GM12878 (cell line): ENCODE results near the gene SLC37A1. TPM values are rescaled to one million over a fixed set of nuclear protein-coding genes. Genes with fewer than 3 reads are reported as not detected.

Experiments
- BHLHE40 ChIP-seq, 2 experiments: fragments of 450-650 bp in 1 of 2; IDR thresholded peaks; 2 replicates each; pipeline ENCODE4 v1.6.1; 2011 to 2017; ENCODE audit warnings: low read depth in 2 of 2, borderline replicate concordance in 1 of 2, improper control_type of control experiment in 1 of 2, low read length in 1 of 2, mild to moderate bottlenecking in 1 of 2
- ELK1 ChIP-seq: IDR thresholded peaks from 2 replicates; pipeline ENCODE4 v1.6.1; 2012; ENCODE audit warnings: low read depth, low read length, improper control_type of control experiment
- EP300 ChIP-seq, 2 experiments: fragments of 150-350 bp in 1 of 2; IDR thresholded peaks; 2 replicates each; pipeline ENCODE4 v1.6.1; 2011 to 2012; ENCODE audit warnings: low read depth in 2 of 2, low read length in 2 of 2, borderline replicate concordance in 1 of 2, improper control_type of control experiment in 1 of 2, inconsistent platforms in 1 of 2; ENCODE audit not compliant: control insufficient read depth in 1 of 2
- GATAD2B ChIP-seq: fragments of 450-650 bp; conservative IDR thresholded peaks from 2 replicates; pipeline ENCODE4 v1.6.1; 2017; ENCODE audit warnings: low read depth, mild to moderate bottlenecking, moderate library complexity
- IKZF1 ChIP-seq: fragments of 450-650 bp; conservative IDR thresholded peaks from 2 replicates; pipeline ENCODE4 v1.6.1; 2017; ENCODE audit warnings: antibody characterized with exemption, mild to moderate bottlenecking
- IRF3 ChIP-seq: fragments of 450-650 bp; IDR thresholded peaks from 2 replicates; pipeline ENCODE4 v1.6.1; 2014; ENCODE audit warnings: mild to moderate bottlenecking
- MTA2 ChIP-seq: fragments of 450-650 bp; IDR thresholded peaks from 2 replicates; pipeline ENCODE4 v1.6.1; 2016; ENCODE audit warnings: low read depth, mild to moderate bottlenecking, moderate library complexity
- MYB ChIP-seq: fragments of 150-350 bp; IDR thresholded peaks from 2 replicates; pipeline ENCODE4 v1.6.1; 2014; ENCODE audit warnings: mild to moderate bottlenecking, low read depth, low read length, borderline replicate concordance
- NR2F1 ChIP-seq: fragments of 450-650 bp; conservative IDR thresholded peaks from 2 replicates; pipeline ENCODE4 v1.6.1; 2017; ENCODE audit warnings: mild to moderate bottlenecking
- RBBP5 ChIP-seq: fragments of 200-600 bp; sonication (generic); conservative IDR thresholded peaks from 2 replicates; pipeline ENCODE4 v1.6.1; 2016
- RELA ChIP-seq: fragments of 450-650 bp; IDR thresholded peaks from 2 replicates; pipeline ENCODE4 v1.8.0; 2014; ENCODE audit warnings: borderline replicate concordance; ENCODE audit not compliant: partially characterized antibody
- RELB ChIP-seq: fragments of 450-650 bp; IDR thresholded peaks from 2 replicates; pipeline ENCODE4 v1.6.1; 2017; ENCODE audit warnings: low read depth, mild to moderate bottlenecking, moderate library complexity
- RFX5 ChIP-seq: IDR thresholded peaks from 2 replicates; pipeline ENCODE4 v1.6.1; 2011; ENCODE audit warnings: low read depth, low read length, improper control_type of control experiment
- SMARCA5 ChIP-seq: fragments of 450-650 bp; IDR thresholded peaks from 2 replicates; pipeline ENCODE4 v1.6.1; 2017; ENCODE audit warnings: mild to moderate bottlenecking
- SRF ChIP-seq, 2 experiments: IDR thresholded peaks; 2 replicates each; pipeline ENCODE4 v1.6.1; 2011; ENCODE audit warnings: low read depth in 2 of 2, low read length in 2 of 2, mild to moderate bottlenecking in 1 of 2, moderate library complexity in 1 of 2
- STAT3 ChIP-seq: IDR thresholded peaks from 2 replicates; pipeline ENCODE4 v1.6.1; 2011; ENCODE audit warnings: low read depth, low read length, improper control_type of control experiment
- TCF7 ChIP-seq: IDR thresholded peaks from 2 replicates; pipeline ENCODE4 v1.6.1; 2014; ENCODE audit warnings: antibody characterized with exemption, borderline replicate concordance
- USF2 ChIP-seq: IDR thresholded peaks from 2 replicates; pipeline ENCODE4 v1.6.1; 2011; ENCODE audit warnings: low read depth, low read length, improper control_type of control experiment, borderline replicate concordance
- YY1 ChIP-seq: IDR thresholded peaks from 2 replicates; pipeline ENCODE4 v1.6.1; 2011; ENCODE audit warnings: low read depth, mild to moderate bottlenecking, low read length
- ZBED1 ChIP-seq: IDR thresholded peaks from 2 replicates; pipeline ENCODE4 v1.6.1; 2016; ENCODE audit warnings: borderline replicate concordance
- ZNF24 ChIP-seq: fragments of 450-650 bp; IDR thresholded peaks from 2 replicates; pipeline ENCODE4 v1.6.1; 2017; ENCODE audit warnings: antibody characterized with exemption, mild to moderate bottlenecking
- ZNF687 ChIP-seq: fragments of 450-650 bp; IDR thresholded peaks from 2 replicates; pipeline ENCODE4 v1.6.1; 2017; ENCODE audit warnings: mild to moderate bottlenecking, moderate library complexity
- polyA plus RNA-seq, 11 experiments: library from polyadenylated mRNA; depleted of rRNA in 4 of 11; unstranded in 6 of 11; stranded (reverse) in 5 of 11; fragments of >200 nt; fragmentation: Nextera tagmentation in 4 of 11; fragmentation: Illumina TruSeq in 1 of 11; extraction: Ambion mirVana in 4 of 11; extraction: Trizol in 1 of 11; gene quantifications; 1 replicate in 1 of 11; 2 replicates in 10 of 11; pipeline versions ENCODE4 v1.2.1 to v1.2.3, GENCODE V29; 2011 to 2016; ENCODE audit warnings: inconsistent platforms in 2 of 11, missing spikeins in 2 of 11, low read depth in 1 of 11
- total RNA-seq, 4 experiments: library from RNA; depleted of rRNA in 3 of 4; stranded (reverse); fragments of >200 nt in 3 of 4; fragmentation: Illumina TruSeq in 1 of 4; extraction: Trizol in 1 of 4; gene quantifications; 2 replicates each; pipeline versions ENCODE4 v1.2.1 to v1.2.3, GENCODE V29; 2013 to 2021

The SLC37A1 gene
- total and polyA plus RNA-seq, 10 of the 15 experiments (the other 5 are each of a cell fraction or from before 2014, with no cell fraction given), result 1.1 to 35.5 (median 24.4) TPM

GRCh38 chr21:42527489-42528158, 14.0 kb downstream of the SLC37A1 start (continued):
- no peak for TF ChIP-seq USF2
- TF ChIP-seq EP300 (IDR thresholded peaks at IDR 0.05; ENCODE audit: borderline replicate concordance in 1 of 2, control insufficient read depth in 1 of 2, low read depth in 2 of 2, low read length in 2 of 2), result peak; percentile 89 to 91; a peak in 3 of 4 replicates
- TF ChIP-seq MYB, result peak; percentile 89
- no peak for TF ChIP-seq SRF (IDR thresholded peaks at IDR 0.05; ENCODE audit: low read depth in 2 of 2, low read length in 2 of 2)
- no peak for TF ChIP-seq RBBP5
- no peak for TF ChIP-seq ELK1
- peak; percentile 8 for TF ChIP-seq RELA
- peak; percentile 9; the same call in 1 of the 2 replicates for TF ChIP-seq MTA2
- no peak for TF ChIP-seq RFX5
- peak; percentile 62 for TF ChIP-seq ZNF687
- peak; percentile 71 for TF ChIP-seq IKZF1
- TF ChIP-seq SMARCA5, result 0 out of 2 replicates have a peak, but pooled peaks have one; percentile 29
- peak; percentile 80 to 84 for TF ChIP-seq BHLHE40 (IDR thresholded peaks at IDR 0.05; ENCODE audit: borderline replicate concordance in 1 of 2, low read depth in 2 of 2, low read length in 1 of 2)
- peak; percentile 47; the same call in 1 of the 2 replicates for TF ChIP-seq ZBED1
- TF ChIP-seq YY1, result no peak
- TF ChIP-seq RELB, result peak; percentile 80; the same call in 1 of the 2 replicates
- TF ChIP-seq GATAD2B, result 0 out of 2 replicates have a peak, but pooled peaks have one; percentile 26
- no peak for TF ChIP-seq ZNF24
- TF ChIP-seq TCF7, result peak; percentile 81
- TF ChIP-seq NR2F1, result peak; percentile 53; the same call in 1 of the 2 replicates
- no peak for TF ChIP-seq IRF3
- TF ChIP-seq STAT3, result peak; percentile 95; the same call in 1 of the 2 replicates
